Large intestine (tissue), 3 donors: Measurements from ENCODE around the gene ARL2BP. TPM values are rescaled to one million over a fixed set of nuclear protein-coding genes. Genes with fewer than 3 reads are reported as not detected.

Experiments used
- DNase-seq, 2 donors: peaks; one replicate each; pipeline versions ENCODE4 v3.0.0 to v3.0.0-alpha.2; 2013
- H3K27ac ChIP-seq: one replicate; pipeline ENCODE4 v1.5.1; 2013; ENCODE audit warnings: low read length
- H3K27me3 ChIP-seq: 2 replicates; pipeline ENCODE4 v1.6.1; 2013; ENCODE audit warnings: low read length; ENCODE audit not compliant: control insufficient read depth, insufficient read depth
- H3K36me3 ChIP-seq: 2 replicates; pipeline ENCODE4 v1.6.1; 2013; ENCODE audit warnings: low read length; ENCODE audit not compliant: control insufficient read depth, insufficient read depth
- H3K4me1 ChIP-seq: one replicate; pipeline ENCODE4 v1.6.1; 2013; ENCODE audit warnings: low read length; ENCODE audit not compliant: control insufficient read depth, insufficient read depth
- H3K4me3 ChIP-seq: one replicate; pipeline ENCODE4 v1.5.1; 2013; ENCODE audit warnings: low read length
- H3K9me3 ChIP-seq: one replicate; pipeline ENCODE4 v1.6.1; 2013; ENCODE audit warnings: mild to moderate bottlenecking, low read depth, low read length, moderate library complexity; ENCODE audit not compliant: control insufficient read depth
- WGBS: methylation state at CpG from one replicate; pipeline ENCODE4 v1.1.5; 2013; ENCODE audit warnings: low lambda C conversion rate; ENCODE audit not compliant: insufficient coverage; 5-methylcytosine and 5-hydroxymethylcytosine counted together
- polyA plus RNA-seq: library from polyadenylated mRNA; unstranded; fragments of 120-200 nt; gene quantifications from one replicate; pipeline ENCODE4 v1.2.1, GENCODE V29; 2013

Gene ARL2BP
- polyA plus RNA-seq, 1 donor: 44.5 TPM

GRCh38 chr16:57209780-57210179 lies 35.3 kb upstream of the ARL2BP start:
- no peak overlapping the region for H3K27ac ChIP-seq
- WGBS: no CpG with 5 or more reads among the region's 5 CpGs
- no peaks in the 10 kb centered on the region for H3K27me3 ChIP-seq
- no peak for DNase-seq
- peaks cover 74% of the 10 kb centered on the region for H3K36me3 ChIP-seq
- no peaks in the 10 kb centered on the region for H3K9me3 ChIP-seq
- no peaks in the 10 kb centered on the region for H3K4me1 ChIP-seq
- H3K4me3 ChIP-seq: no peak overlapping the region

- no peak overlapping the region for H3K27ac ChIP-seq
- peaks cover 83% of the 10 kb centered on the region for H3K36me3 ChIP-seq
- no peaks in the 10 kb centered on the region for H3K27me3 ChIP-seq
- peaks cover 3% of the 10 kb centered on the region for H3K9me3 ChIP-seq
- H3K4me1 ChIP-seq: no peaks in the 10 kb centered on the region
- no CpG with 5 or more reads among the region's 1 CpG for WGBS
- no peak overlapping the region for H3K4me3 ChIP-seq
- DNase-seq: no peak
These were observed 31.6 kb upstream of the ARL2BP start for GRCh38 chr16:57213462-57213861.

- no CpG with 5 or more reads among the region's 2 CpGs for WGBS
- H3K4me1 ChIP-seq: no peaks in the 10 kb centered on the region
- H3K27me3 ChIP-seq: no peaks in the 10 kb centered on the region
- DNase-seq: no peak
- peaks cover 81% of the 10 kb centered on the region for H3K36me3 ChIP-seq
- H3K9me3 ChIP-seq: peaks cover 6% of the 10 kb centered on the region
- no peak overlapping the region for H3K27ac ChIP-seq
- H3K4me3 ChIP-seq: no peak overlapping the region
These were observed 28.1 kb upstream of the ARL2BP start for GRCh38 chr16:57216968-57217367.

GRCh38 chr16:57223057-57223456 lies 22.0 kb upstream of the ARL2BP start:
- Histone ChIP-seq H3K4me1 (no peaks in the 10 kb centered on the region), H3K36me3 (peaks cover 77% of the 10 kb centered on the region), H3K27me3 (no peaks in the 10 kb centered on the region), H3K4me3 (no peak overlapping the region), H3K9me3 (peaks cover 6% of the 10 kb centered on the region), H3K27ac (no peak overlapping the region)
- no CpG with 5 or more reads among the region's 1 CpG for WGBS
- DNase-seq: no peak

- no peaks in the 10 kb centered on the region for H3K27me3 ChIP-seq
- H3K36me3 ChIP-seq: peaks cover 76% of the 10 kb centered on the region
- no peaks in the 10 kb centered on the region for H3K4me1 ChIP-seq
- H3K9me3 ChIP-seq: no peaks in the 10 kb centered on the region
- 100% methylated on average over 1 of the region's 6 CpGs for WGBS
- DNase-seq: no peak
- H3K4me3 ChIP-seq: no peak overlapping the region
- H3K27ac ChIP-seq: no peak overlapping the region
These were observed 20.3 kb upstream of the ARL2BP start for GRCh38 chr16:57224651-57225335.

- 73% methylated on average over 3 of the region's 7 CpGs for WGBS
- no peak overlapping the region for H3K27ac ChIP-seq
- no peaks in the 10 kb centered on the region for H3K9me3 ChIP-seq
- DNase-seq: no peak
- H3K4me1 ChIP-seq: no peaks in the 10 kb centered on the region
- H3K36me3 ChIP-seq: peaks cover 76% of the 10 kb centered on the region
- no peak overlapping the region for H3K4me3 ChIP-seq
- H3K27me3 ChIP-seq: no peaks in the 10 kb centered on the region
These were observed 19.1 kb upstream of the ARL2BP start for GRCh38 chr16:57225978-57226377.

- Histone ChIP-seq H3K27ac (no peak overlapping the region), H3K27me3 (no peaks in the 10 kb centered on the region), H3K4me1 (no peaks in the 10 kb centered on the region), H3K9me3 (no peaks in the 10 kb centered on the region), H3K4me3 (no peak overlapping the region), H3K36me3 (peaks cover 75% of the 10 kb centered on the region)
- DNase-seq: no peak
- WGBS: no CpG with 5 or more reads among the region's 4 CpGs
These were observed 18.1 kb upstream of the ARL2BP start for GRCh38 chr16:57226701-57227621.

- Histone ChIP-seq H3K9me3 (no peaks in the 10 kb centered on the region), H3K27ac (no peak overlapping the region), H3K4me3 (no peak overlapping the region), H3K36me3 (peaks cover 79% of the 10 kb centered on the region), H3K4me1 (no peaks in the 10 kb centered on the region), H3K27me3 (no peaks in the 10 kb centered on the region)
- WGBS: 60% methylated on average over 1 of the region's 1 CpG
- no peak for DNase-seq
These were observed 16.0 kb upstream of the ARL2BP start for GRCh38 chr16:57229079-57229478.

GRCh38 chr16:57231821-57232350 lies 13.2 kb upstream of the ARL2BP start:
- no peak for DNase-seq
- Histone ChIP-seq H3K36me3 (peaks cover 82% of the 10 kb centered on the region), H3K4me1 (no peaks in the 10 kb centered on the region), H3K27ac (no peak overlapping the region), H3K9me3 (no peaks in the 10 kb centered on the region), H3K4me3 (no peak overlapping the region), H3K27me3 (no peaks in the 10 kb centered on the region)
- WGBS: no CpG with 5 or more reads among the region's 3 CpGs

GRCh38 chr16:57233944-57234706 lies 10.9 kb upstream of the ARL2BP start:
- H3K27ac ChIP-seq: no peak overlapping the region
- WGBS: 96% methylated on average over 7 of the region's 9 CpGs
- H3K4me1 ChIP-seq: peaks cover 2% of the 10 kb centered on the region
- H3K4me3 ChIP-seq: no peak overlapping the region
- DNase-seq: no peak
- H3K36me3 ChIP-seq: peaks cover 72% of the 10 kb centered on the region
- H3K27me3 ChIP-seq: no peaks in the 10 kb centered on the region
- no peaks in the 10 kb centered on the region for H3K9me3 ChIP-seq
